HG02884 (cell line): ENCODE measurements around the gene CWC22.
"Not testable (repeated sequence)": the region's sequence is repeated elsewhere in the genome, so short reads cannot be mapped to it uniquely, and the experiment has no call there.

Experiments
- ATAC-seq: cut with Tn5 transposase; IDR thresholded peaks from one replicate; pipeline ENCODE4 v1.9.1; 2021; ENCODE audit warnings: mild to moderate bottlenecking, moderate library complexity; ENCODE audit not compliant: unreplicated experiment

The CWC22 gene

GRCh38 chr2:180006781-180007579 is at the start of gene CWC22:
CWC22 (minus strand) TSS chr2:180007297; CDS start chr2:179993341, 13,956 bp downstream.
- peak; percentile 93 for ATAC-seq

- no peak for ATAC-seq
Measured at GRCh38 chr2:180056367-180057118, 49.4 kb upstream of the CWC22 start.

GRCh38 chr2:180054576-180054975 is 47.5 kb upstream of the CWC22 start:
- ATAC-seq: not testable (repeated sequence)

GRCh38 chr2:180050246-180050645 is 43.1 kb upstream of the CWC22 start:
- ATAC-seq: no peak

- no peak for ATAC-seq
Measured at GRCh38 chr2:180048251-180048650, 41.2 kb upstream of the CWC22 start.

GRCh38 chr2:180046776-180047175 is 39.7 kb upstream of the CWC22 start:
- ATAC-seq: no peak

- no peak for ATAC-seq
Measured at GRCh38 chr2:180046202-180046601, 39.1 kb upstream of the CWC22 start.

- ATAC-seq: no peak
Measured at GRCh38 chr2:180040146-180040925, 33.2 kb upstream of the CWC22 start.

GRCh38 chr2:180038997-180039396 is 31.9 kb upstream of the CWC22 start:
- ATAC-seq: no peak

- no peak for ATAC-seq
Measured at GRCh38 chr2:180033993-180034894, 27.1 kb upstream of the CWC22 start.

GRCh38 chr2:180029575-180029974 is 22.5 kb upstream of the CWC22 start:
- ATAC-seq: no peak

- no peak for ATAC-seq
Measured at GRCh38 chr2:180021850-180022249, 14.8 kb upstream of the CWC22 start.

GRCh38 chr2:180017784-180018183 is 10.7 kb upstream of the CWC22 start:
- ATAC-seq: no peak

GRCh38 chr2:180016937-180017336 is 9.8 kb upstream of the CWC22 start:
- ATAC-seq: no peak

- ATAC-seq: no peak
Measured at GRCh38 chr2:180015951-180016709, 9.0 kb upstream of the CWC22 start.

GRCh38 chr2:180012523-180012922 is 5.4 kb upstream of the CWC22 start:
- no peak for ATAC-seq

- no peak for ATAC-seq
Measured at GRCh38 chr2:180010701-180011100, 3.6 kb upstream of the CWC22 start.

GRCh38 chr2:180006231-180006630 is 866 bp downstream of the CWC22 start:
- ATAC-seq: no peak

GRCh38 chr2:180005465-180005864 is 1.6 kb downstream of the CWC22 start:
- not testable (repeated sequence) for ATAC-seq

GRCh38 chr2:180004731-180005130 is 2.4 kb downstream of the CWC22 start:
- no peak for ATAC-seq
